Right lobe of liver (tissue), 4 donors: ENCODE measurements around the gene GLRA1.

Experiments used
- CTCF ChIP-seq, 4 donors: fragments of 200-600 bp in 3 of 4; fragments of 450-650 bp in 1 of 4; IDR thresholded peaks; one replicate each; pipeline versions ENCODE4 v1.5.1 to v1.8.0; 2016 to 2022; ENCODE audit warnings: antibody characterized with exemption in 4 of 4, mild to moderate bottlenecking in 2 of 4
- POLR2A ChIP-seq: fragments of 450-650 bp; IDR thresholded peaks from one replicate; pipeline ENCODE4 v1.6.1; 2017; ENCODE audit warnings: antibody characterized with exemption, mild to moderate bottlenecking
- donor health status: DM: no; HTN: no; CAD: no.
- donor health status: DM: no; HTN: no; CAD: no.
- donor health status: DM: no; HTN: yes; CAD: no.

GRCh38 chr5:151935135-151935695 lies 10.6 kb upstream of the GLRA1 start:
- TF ChIP-seq CTCF (IDR thresholded peaks at IDR 0.05): no peak
- no peak for TF ChIP-seq POLR2A
